Activated T-cell treated with anti-CD3 and anti-CD28 coated beads, Interleukin-2, amount 50 U/mL, for 72 hours (primary cell): ENCODE data around the gene HIBCH. TPM values are rescaled to one million over a fixed set of nuclear protein-coding genes. Genes with fewer than 3 reads are reported as not detected.
"Not testable (repeated sequence)": the region's sequence is repeated elsewhere in the genome, so short reads cannot be mapped to it uniquely, and the experiment has no call there.

Experiments used
- ATAC-seq, 2 donors: fragments of 150-1000 bp; cut with Tn5 transposase; replicated peaks in 1 of 2; 2 replicates each; pipeline ENCODE4 v1.10.0; 2021; ENCODE audit warnings: moderate library complexity in 2 of 2, mild to moderate bottlenecking in 1 of 2
- DNase-seq, 2 donors: peaks; one replicate each; pipeline ENCODE4 v3.0.0; 2021 to 2022; ENCODE audit warnings: mixed read lengths in 1 of 2
- H3K27ac Mint-ChIP-seq: one replicate; pipeline ENCODE4 v1.8.0; 2022; ENCODE audit warnings: mild to moderate bottlenecking, moderate library complexity, mixed read lengths
- H3K27me3 Mint-ChIP-seq: one replicate; pipeline ENCODE4 v1.8.0; 2022; ENCODE audit warnings: low read depth, mixed read lengths
- H3K36me3 Mint-ChIP-seq, 2 donors: one replicate each; pipeline ENCODE4 v1.8.0; 2022; ENCODE audit warnings: mixed read lengths in 2 of 2, mild to moderate bottlenecking in 1 of 2; ENCODE audit not compliant: insufficient read depth in 2 of 2
- H3K4me1 Mint-ChIP-seq: one replicate; pipeline ENCODE4 v1.8.0; 2022; ENCODE audit warnings: low read depth, mixed read lengths
- H3K4me3 Mint-ChIP-seq, 2 donors: one replicate each; pipeline ENCODE4 v1.8.0; 2022; ENCODE audit warnings: mild to moderate bottlenecking in 2 of 2, mixed read lengths in 2 of 2, moderate library complexity in 2 of 2
- H3K9me3 Mint-ChIP-seq, 2 donors: one replicate each; pipeline ENCODE4 v1.8.0; 2022; ENCODE audit warnings: mixed read lengths in 2 of 2
- total RNA-seq, 2 donors: library from RNA; stranded (reverse); gene quantifications; one replicate each; pipeline ENCODE4 v1.2.3, GENCODE V29; 2022

HIBCH gene, protein sequence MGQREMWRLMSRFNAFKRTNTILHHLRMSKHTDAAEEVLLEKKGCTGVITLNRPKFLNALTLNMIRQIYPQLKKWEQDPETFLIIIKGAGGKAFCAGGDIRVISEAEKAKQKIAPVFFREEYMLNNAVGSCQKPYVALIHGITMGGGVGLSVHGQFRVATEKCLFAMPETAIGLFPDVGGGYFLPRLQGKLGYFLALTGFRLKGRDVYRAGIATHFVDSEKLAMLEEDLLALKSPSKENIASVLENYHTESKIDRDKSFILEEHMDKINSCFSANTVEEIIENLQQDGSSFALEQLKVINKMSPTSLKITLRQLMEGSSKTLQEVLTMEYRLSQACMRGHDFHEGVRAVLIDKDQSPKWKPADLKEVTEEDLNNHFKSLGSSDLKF
- 10 to 100 TPM; 15.2 to 23.8 TPM for total RNA-seq

DNA sequence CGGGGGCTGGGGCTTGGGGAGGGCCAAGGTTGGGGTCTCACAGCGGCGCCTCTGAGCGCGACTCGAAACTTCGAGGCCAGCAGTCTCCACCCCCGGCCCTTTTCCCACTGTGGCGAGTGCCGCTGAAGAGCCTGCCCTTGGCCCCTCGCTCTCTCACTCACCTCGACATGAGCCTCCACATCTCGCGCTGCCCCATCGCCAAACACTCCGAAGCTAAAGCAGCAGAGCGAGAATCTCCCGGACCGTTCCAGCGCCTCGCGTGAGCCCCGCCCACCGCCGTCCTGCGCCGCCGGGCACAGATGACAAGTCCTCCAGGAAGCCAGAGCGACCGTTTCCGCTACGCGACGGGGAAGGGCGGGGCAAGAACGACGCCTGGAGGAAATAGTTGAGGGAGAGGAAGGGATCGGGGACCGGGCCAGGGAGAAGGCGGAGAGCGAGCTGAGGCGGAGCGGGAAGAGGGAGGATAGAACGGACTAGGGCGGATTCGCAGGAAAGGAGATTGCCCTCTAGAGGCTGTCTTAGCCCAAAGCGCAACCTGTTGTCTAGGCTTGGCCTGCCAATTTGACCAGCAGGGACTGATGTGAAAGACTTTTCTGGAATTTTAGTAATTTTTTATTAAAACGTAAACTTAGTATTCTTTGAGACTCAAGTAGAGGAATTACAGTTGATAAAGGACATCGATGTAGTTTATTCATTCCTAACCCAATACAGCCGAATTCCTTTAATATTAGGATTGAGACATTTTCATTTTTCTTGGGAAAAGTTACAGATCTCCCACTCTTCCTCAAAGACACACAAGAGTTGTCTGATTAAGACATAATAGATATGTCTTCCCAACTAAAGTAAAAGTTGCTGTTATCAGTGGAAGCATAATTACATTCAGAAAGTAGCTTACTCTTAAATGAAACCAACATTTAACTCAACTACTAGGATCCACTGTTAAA lies at the start of gene HIBCH:
HIBCH (minus strand) TSS at position 272 of the 944 bp plus-strand sequence; CDS start at position 196, 76 bp downstream.
- DNase-seq (peak; percentile 95), ATAC-seq (peak; percentile 91)
- Mint-ChIP-seq H3K27me3 (no peaks in the 10 kb centered on the region), H3K27ac (peak within 1 kb of the TSS; percentile 91), H3K4me1 (peaks cover 74% of the 10 kb centered on the region), H3K9me3 (no peaks in the 10 kb centered on the region), H3K36me3 (peaks cover 6 to 8% of the 10 kb centered on the region in 2 donors), H3K4me3 (peak within 1 kb of the TSS; percentile 90 to 99)

DNA sequence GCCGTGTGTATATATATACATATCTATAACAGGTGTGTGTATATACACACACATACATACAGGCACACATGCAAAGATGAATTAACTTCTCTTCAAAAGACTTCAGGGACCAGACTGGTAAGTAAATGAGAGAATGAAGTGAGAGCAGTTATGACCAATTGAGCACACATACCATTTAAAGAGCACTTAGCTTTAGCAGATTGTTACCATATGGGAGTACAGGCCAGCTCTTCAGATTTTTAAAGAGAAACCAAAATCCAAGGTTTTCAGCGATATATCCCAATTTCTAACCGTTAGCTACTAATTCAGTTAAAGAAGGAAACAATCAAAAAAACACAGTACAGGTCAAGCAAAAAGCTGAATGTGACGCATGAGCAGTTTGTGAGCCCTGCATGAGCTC lies 47.5 kb upstream of the HIBCH start:
- H3K27me3 Mint-ChIP-seq, result no peaks in the 10 kb centered on the region
- ATAC-seq (no peak), DNase-seq (no peak)
- H3K4me1 Mint-ChIP-seq, result peaks cover 9% of the 10 kb centered on the region
- H3K27ac Mint-ChIP-seq, result no peak overlapping the region
- H3K9me3 Mint-ChIP-seq, result no peaks in the 10 kb centered on the region
- no peak overlapping the region for H3K4me3 Mint-ChIP-seq
- no peaks in the 10 kb centered on the region for H3K36me3 Mint-ChIP-seq

DNA sequence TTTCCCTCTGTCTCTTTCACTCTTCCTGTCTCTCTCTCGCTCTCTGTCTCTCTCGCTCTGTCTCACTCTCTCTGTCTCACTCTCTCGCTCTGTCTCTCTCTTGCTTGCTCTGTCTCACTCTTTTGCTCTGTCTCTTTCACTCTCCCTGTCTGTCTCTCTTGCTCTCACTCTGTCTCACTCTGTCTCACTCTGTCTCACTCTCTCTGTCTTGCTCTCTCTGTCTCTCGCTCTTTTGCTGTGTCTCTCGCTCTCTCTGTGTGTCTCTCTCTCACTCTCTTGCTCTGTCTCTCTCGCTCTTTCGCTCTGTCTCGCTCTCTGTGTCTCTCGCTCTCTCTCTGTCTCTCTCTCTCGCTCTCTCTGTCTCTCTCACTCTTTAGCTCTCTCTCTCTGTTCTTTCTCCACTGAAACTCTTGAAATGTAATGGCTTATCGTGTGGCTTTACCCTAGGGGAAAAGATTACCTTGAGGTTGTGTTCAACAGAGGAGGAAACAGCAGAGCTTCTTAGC lies 46.7 kb upstream of the HIBCH start:
- Mint-ChIP-seq H3K27ac (no peak overlapping the region), H3K27me3 (no peaks in the 10 kb centered on the region), H3K36me3 (no peaks in the 10 kb centered on the region), H3K9me3 (no peaks in the 10 kb centered on the region), H3K4me3 (no peak overlapping the region), H3K4me1 (peaks cover 13% of the 10 kb centered on the region)
- ATAC-seq, result no peak
- no peak for DNase-seq

DNA sequence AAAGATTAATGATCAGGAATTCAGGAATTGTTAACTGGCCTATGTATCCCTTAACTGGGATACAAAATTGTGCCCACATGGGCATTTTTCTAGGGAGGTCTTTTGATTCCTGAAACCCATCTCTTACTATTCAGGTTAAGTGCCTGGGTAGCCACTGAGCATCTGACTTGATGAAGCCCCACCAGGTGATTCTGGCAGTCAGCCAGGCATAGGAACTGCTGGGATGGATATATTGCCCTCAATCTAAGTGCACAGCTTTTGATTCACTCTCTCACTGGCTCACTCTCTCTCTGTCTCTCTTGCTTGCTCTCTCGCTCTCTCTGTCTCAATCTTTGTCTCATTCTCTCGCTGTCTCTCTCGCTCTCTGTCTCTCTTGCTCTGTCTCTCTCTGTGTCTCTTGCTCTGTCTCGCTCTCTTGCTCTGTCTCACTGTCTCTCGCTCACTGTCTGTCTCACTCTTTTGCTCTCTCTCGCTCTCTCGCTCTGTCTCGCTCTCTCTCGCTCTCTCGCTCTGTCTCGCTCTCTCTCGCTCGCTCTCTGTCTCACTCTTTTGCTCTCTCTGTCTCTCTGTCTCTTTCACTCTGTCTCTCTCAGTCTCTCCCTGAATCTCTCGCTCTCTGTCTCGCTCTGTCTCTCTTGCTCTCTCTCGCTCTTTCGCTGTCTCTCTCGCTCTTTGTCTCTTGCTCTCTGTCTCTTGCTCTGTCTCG lies 46.0 kb upstream of the HIBCH start:
- ATAC-seq, result no peak
- Mint-ChIP-seq H3K27ac (no peak overlapping the region), H3K9me3 (no peaks in the 10 kb centered on the region), H3K4me3 (no peak overlapping the region), H3K4me1 (peaks cover 14% of the 10 kb centered on the region), H3K27me3 (no peaks in the 10 kb centered on the region), H3K36me3 (no peaks in the 10 kb centered on the region)
- DNase-seq, result no peak

DNA sequence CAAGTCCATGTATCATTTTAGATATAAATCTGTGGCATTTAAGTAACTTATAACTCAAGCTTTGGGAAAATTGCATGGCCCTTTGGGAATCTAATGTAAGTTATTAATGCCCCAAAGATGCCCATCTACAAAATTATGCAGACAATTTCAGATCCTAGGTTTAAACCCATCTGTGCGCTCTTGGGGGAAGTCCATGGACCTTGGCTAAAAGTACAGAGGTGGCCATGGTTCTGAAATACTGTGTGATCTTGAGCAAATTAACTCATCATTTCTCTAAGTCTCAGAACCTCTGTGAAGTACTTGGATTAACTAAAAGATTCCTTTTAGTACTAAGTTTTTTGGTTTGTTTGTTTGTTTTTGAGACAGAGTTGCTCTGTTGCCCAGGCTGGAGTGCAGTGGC lies 43.3 kb upstream of the HIBCH start:
- Mint-ChIP-seq H3K27me3 (no peaks in the 10 kb centered on the region), H3K4me3 (no peak overlapping the region), H3K36me3 (no peaks in the 10 kb centered on the region), H3K4me1 (peaks cover 35% of the 10 kb centered on the region), H3K9me3 (no peaks in the 10 kb centered on the region), H3K27ac (no peak overlapping the region)
- ATAC-seq (no peak), DNase-seq (no peak)

DNA sequence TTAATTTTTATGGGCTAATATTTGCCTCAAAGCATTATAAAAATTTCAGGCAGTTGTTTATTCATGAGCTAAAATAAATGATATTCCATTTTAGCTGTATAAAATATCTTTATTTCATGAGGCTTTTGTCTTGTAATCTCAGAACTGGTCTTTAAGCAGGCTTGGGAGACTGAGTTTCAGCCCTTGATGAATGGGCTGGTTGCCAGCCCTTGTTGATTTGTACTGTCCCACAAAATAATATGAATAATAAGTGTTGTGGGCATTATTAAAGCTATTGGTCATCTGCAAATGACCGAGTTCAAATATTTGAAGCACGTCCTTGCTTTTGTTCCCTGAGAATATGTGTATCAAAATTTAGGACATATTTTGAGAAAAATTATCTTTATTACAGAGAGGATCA lies 41.9 kb upstream of the HIBCH start:
- Mint-ChIP-seq H3K4me1 (peaks cover 35% of the 10 kb centered on the region), H3K36me3 (no peaks in the 10 kb centered on the region), H3K27me3 (no peaks in the 10 kb centered on the region), H3K4me3 (no peak overlapping the region), H3K9me3 (no peaks in the 10 kb centered on the region), H3K27ac (no peak overlapping the region)
- no peak for DNase-seq
- no peak for ATAC-seq

DNA sequence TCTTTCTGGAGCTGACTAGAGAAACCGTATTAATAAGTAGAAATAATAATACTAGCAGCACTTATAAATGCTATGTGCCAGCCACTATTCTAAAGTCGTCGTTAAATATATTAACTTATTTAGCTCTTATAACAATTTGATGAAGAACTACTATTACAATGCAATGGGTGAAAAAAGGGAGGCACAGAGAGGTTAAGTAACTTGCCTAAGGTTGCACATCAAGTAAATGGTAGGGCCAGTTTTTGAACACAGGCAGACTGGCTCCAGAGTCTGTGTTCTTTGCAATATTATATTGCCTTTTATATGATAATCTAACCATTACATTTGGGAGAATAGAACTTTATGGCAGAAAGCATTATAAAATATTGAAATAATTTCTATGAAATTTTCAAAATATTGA lies 41.3 kb upstream of the HIBCH start:
- Mint-ChIP-seq H3K27ac (no peak overlapping the region), H3K27me3 (no peaks in the 10 kb centered on the region), H3K4me3 (no peak overlapping the region), H3K9me3 (no peaks in the 10 kb centered on the region), H3K36me3 (no peaks in the 10 kb centered on the region), H3K4me1 (peaks cover 35% of the 10 kb centered on the region)
- ATAC-seq, result no peak
- no peak for DNase-seq

DNA sequence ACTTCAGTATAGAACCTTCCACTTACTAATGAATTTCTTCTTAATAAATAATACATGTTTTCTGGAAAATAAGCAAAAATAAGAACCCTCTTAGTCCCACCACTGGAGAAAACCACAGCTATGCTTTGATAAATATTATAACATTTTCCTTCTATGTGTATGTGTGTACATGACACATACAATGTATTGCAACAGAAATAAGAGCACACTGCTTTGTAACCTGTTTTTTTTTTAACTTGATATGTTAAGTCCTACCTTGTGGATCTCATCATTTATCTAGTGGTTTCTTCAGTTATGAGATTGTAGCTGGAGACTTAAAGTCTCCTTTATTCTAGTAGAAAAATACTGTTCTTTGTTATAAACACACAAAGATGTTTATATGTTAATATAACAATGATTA lies 40.9 kb upstream of the HIBCH start:
- ATAC-seq (no peak), DNase-seq (no peak)
- Mint-ChIP-seq H3K4me3 (peak overlapping the region; percentile 99), H3K4me1 (peaks cover 35% of the 10 kb centered on the region), H3K27me3 (no peaks in the 10 kb centered on the region), H3K27ac (peak overlapping the region; percentile 97), H3K9me3 (no peaks in the 10 kb centered on the region), H3K36me3 (no peaks in the 10 kb centered on the region)

DNA sequence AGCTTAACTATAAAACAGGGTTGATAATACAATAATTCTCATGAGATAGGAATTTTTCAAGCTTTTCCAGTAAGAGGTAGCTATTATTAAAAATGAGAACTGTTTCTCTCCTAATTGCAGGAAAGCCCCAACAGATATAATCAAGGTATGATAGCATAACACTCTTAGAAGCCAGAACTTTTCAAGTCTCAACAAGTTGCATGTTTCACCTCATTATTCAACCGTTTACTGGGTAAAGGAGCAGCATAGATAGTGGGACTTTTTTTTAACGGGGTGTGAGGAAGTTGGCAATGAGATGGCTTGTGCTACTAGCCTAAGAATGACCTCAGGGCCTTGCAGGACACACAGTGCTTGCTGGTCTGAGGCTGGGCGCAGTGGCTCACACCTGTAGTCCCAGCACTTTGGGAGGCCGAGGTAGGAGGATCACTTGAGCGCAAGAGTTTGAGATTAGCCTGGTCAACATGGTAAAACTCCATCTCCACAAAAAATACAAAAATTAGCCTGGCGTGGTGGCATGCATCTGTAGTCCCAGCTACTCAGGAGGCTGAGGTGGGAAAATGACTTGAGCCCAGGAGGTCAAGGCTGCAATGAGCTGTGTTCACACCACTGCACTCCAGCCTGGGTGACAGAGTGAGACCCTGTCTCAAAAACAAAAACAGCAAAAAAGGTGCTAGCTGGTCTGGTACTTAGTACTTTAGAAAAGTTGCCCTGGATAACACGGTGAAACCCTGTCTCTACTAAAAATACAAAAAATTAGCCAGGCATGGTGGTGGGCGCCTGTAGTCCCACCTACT lies 39.2 kb upstream of the HIBCH start:
- H3K4me3 Mint-ChIP-seq, result peak overlapping the region; percentile 51 to 99
- H3K27me3 Mint-ChIP-seq, ATAC-seq, H3K9me3 Mint-ChIP-seq, H3K36me3 Mint-ChIP-seq, DNase-seq: not testable (repeated sequence)
- peak overlapping the region; percentile 65 for H3K27ac Mint-ChIP-seq
- peaks cover 35% of the 10 kb centered on the region for H3K4me1 Mint-ChIP-seq

DNA sequence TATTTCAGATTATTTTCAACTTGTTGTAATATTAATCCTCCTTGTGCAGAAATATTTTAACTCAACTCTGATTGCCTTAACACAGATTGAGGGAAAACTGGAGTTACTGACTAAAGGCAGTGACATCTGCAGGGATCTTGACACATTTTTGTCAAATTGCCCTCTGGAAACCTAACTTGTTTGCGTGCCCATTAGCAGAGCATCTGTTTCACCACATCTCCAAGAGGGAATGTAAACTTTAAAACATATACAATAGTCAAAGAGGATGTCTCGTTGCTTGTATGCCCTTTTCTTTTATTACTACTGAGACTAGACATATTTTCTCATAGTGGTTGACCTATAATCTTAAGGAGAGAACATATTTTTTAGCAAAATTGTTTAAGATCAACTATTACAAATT lies 38.0 kb upstream of the HIBCH start:
- H3K27me3 Mint-ChIP-seq, result no peaks in the 10 kb centered on the region
- no peak for DNase-seq
- H3K36me3 Mint-ChIP-seq, result no peaks in the 10 kb centered on the region
- ATAC-seq, result no peak
- H3K4me3 Mint-ChIP-seq, result no peak overlapping the region
- peaks cover 32% of the 10 kb centered on the region for H3K4me1 Mint-ChIP-seq
- no peaks in the 10 kb centered on the region for H3K9me3 Mint-ChIP-seq
- H3K27ac Mint-ChIP-seq, result no peak overlapping the region

DNA sequence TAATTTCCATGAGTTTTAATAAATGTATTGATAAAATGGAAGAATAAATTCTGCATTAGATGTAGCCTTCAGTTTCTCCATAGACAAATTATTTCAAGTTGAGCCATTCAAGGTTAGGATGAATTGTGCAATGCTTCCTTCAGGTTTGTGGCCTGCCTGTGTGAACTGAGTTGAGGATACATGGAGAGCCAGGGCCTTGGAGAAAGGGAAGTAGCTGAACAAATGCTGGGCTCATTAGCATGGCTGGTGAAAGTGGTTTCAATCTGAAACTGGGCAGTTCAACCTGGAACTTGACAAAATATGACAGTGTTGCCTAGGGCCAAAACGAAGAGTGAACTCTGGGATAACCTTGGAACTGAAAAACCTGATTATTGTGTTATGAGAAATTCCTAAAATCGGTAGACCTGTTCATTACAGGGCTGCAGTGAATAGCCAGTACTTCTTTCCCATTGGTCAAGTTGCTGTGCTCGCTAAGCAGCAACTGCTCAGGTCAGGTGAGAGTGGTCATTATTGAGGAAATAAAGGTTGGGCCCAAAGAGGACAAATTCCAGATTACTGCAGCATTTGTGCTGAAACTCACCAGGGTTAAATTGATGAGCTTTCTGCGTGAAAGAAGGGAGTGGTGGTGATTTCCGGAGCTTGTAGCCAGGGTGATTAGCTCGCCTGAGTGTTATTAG lies 36.5 kb upstream of the HIBCH start:
- Mint-ChIP-seq H3K4me1 (peaks cover 22% of the 10 kb centered on the region), H3K27ac (no peak overlapping the region), H3K4me3 (no peak overlapping the region), H3K36me3 (no peaks in the 10 kb centered on the region), H3K27me3 (no peaks in the 10 kb centered on the region), H3K9me3 (no peaks in the 10 kb centered on the region)
- ATAC-seq, result no peak
- DNase-seq, result no peak
